Measurements from ENCODE around the gene SETD1B.

SETD1B gene

GRCh38 chr12:121773011-121773777 lies 30.6 kb upstream of the SETD1B start:
- no peak overlapping the region for H3K4me3 ChIP-seq (ENCODE audit: low read length)
- peak; percentile 50 for DNase-seq (ENCODE audit: low read depth)
- peak; percentile 74 for TF ChIP-seq CTCF (conservative IDR thresholded peaks at IDR 0.05; ENCODE audit: low read length)

DNA sequence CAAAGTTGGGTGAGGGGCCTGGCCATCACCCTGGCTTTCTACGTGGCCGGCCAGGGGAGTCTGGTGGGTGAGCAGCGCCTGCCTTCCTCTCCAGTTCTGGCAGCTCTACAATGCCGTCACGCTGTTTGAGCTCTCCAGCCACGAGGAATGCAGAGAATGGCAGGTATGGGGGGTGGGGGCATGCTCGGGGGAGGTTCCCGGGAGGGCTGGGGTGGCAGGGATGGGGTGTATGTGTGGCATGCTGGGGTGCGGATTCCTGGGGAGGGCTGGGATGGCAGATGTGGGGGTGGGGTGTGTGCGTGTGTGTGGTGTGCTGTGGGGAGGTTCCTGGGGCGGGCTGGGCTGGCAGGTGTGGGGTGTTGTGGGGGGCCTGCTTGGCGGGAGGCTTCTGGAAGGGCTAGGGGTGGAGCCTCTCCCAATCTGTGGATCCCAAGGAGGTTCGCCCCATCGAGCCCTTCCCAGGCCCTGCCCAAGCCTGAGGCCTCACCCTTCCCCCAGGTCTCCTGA lies 28.8 kb upstream of the SETD1B start:
- TF ChIP-seq CTCF (conservative IDR thresholded peaks at IDR 0.05; ENCODE audit: low read length), result no peak
- DNase-seq (ENCODE audit: low read depth), result no peak
- no peak overlapping the region for H3K4me3 ChIP-seq (ENCODE audit: low read length)

DNA sequence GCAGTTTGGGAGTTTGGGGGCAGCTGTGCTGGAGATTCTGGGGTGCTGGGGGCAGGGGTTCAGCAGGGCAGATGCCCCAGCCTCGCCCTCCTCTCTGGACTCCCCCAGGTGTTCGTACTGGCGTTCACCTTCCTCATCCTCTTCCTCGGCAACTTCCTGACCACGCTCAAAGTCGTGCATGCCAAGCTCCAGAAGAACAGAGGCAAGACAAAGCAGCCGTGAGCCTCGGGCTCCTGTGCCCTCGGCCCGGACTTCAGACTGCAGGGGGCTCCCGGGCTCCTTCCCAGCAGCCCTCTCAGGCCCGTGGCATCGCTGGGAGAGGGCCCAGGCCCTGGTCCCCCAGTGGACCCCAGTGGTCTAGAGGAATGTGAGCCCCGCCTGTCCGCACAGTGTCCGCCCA lies 28.3 kb upstream of the SETD1B start:
- DNase-seq (ENCODE audit: low read depth), result no peak
- H3K4me3 ChIP-seq (ENCODE audit: low read length), result no peak overlapping the region
- no peak for TF ChIP-seq CTCF (conservative IDR thresholded peaks at IDR 0.05; ENCODE audit: low read length)

GRCh38 chr12:121776190-121777098 lies 27.4 kb upstream of the SETD1B start:
- TF ChIP-seq CTCF (conservative IDR thresholded peaks at IDR 0.05; ENCODE audit: low read length), result peak; percentile 79
- DNase-seq (ENCODE audit: low read depth), result peak; percentile 53
- no peak overlapping the region for H3K4me3 ChIP-seq (ENCODE audit: low read length)

GRCh38 chr12:121778567-121779421 lies 25.0 kb upstream of the SETD1B start:
- no peak for TF ChIP-seq CTCF (conservative IDR thresholded peaks at IDR 0.05; ENCODE audit: low read length)
- no peak for DNase-seq (ENCODE audit: low read depth)
- no peak overlapping the region for H3K4me3 ChIP-seq (ENCODE audit: low read length)

DNA sequence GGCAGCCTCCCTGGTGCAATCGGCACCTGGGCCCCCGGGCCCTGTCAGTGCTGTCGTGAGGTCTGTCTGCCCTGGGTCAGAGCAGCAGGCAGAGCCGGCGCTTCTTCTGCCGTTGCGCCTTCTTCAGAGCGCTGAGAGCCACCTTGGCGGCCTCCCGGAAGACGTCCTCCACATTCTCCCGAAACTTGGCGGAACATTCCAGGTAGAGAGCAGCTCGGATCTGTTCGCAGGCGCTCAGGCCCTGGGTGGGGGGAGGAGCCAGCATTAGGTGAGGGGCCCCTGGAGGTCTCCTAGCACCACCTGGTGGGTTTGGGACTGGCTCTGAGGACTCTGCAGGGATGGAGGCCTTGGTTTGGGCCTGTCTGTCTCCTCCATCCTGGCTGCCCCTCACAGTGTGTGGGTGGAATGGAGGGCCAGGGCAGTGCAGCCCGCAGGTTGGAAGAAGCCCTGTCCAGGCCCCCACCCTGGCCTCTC lies 24.4 kb upstream of the SETD1B start:
- DNase-seq (ENCODE audit: low read depth), result no peak
- no peak overlapping the region for H3K4me3 ChIP-seq (ENCODE audit: low read length)
- no peak for TF ChIP-seq CTCF (conservative IDR thresholded peaks at IDR 0.05; ENCODE audit: low read length)
